K562 (cell line): Measurements from ENCODE around the gene XIRP1. TPM values are rescaled to one million over a fixed set of nuclear protein-coding genes. Genes with fewer than 3 reads are reported as not detected.

Experiments used
- ATAC-seq: fragments of 200-7000 bp; cut with Tn5 transposase; 3 replicates; pipeline ENCODE4 v1.9.1; 2020; ENCODE audit warnings: moderate library complexity
- BruUV-seq: library from RNA; stranded (reverse); fragments of 400-500 nt; replicated peaks from 2 replicates; lab custom pipeline; 2021; lab: Mats Ljungman, UMichigan
- CTCF ChIA-PET: fragments of 300-600 bp; formaldehyde crosslinking; extraction: SDS; loops from one replicate; lab custom pipeline; 2021; ENCODE audit warnings: low intra/inter-chr PET ratio; lab: Yijun Ruan, JAX
- POLR2A ChIA-PET: fragments of 300-600, 350-650 bp; sonication (Branson Sonifier 250); formaldehyde crosslinking; extraction: SDS; loops from one replicate; lab custom pipeline; 2021; ENCODE audit warnings: antibody characterized with exemption, inconsistent platforms; lab: Yijun Ruan, JAX
- DNase-seq, 4 experiments: peaks; one replicate each; pipeline versions ENCODE4 v3.0.0 to v3.0.0-alpha.2; 2011 to 2018; ENCODE audit warnings: low spot score in 3 of 4, mixed read lengths in 3 of 4; ENCODE audit errors: extremely low read depth in 1 of 4
- FAIRE-seq: peaks from 2 replicates; lab custom pipeline; 2011; peaks lifted over from hg19 to GRCh38; lab: Jason Lieb, UNC
- H2AFZ ChIP-seq: 2 replicates; pipeline ENCODE4 v1.6.0; 2011; ENCODE audit warnings: low read depth, low read length, control low read depth, inconsistent platforms
- H3K27ac ChIP-seq: fragments of 200-600 bp; 3 replicates; pipeline ENCODE4 v1.8.0; 2011; ENCODE audit warnings: low read depth, mild to moderate bottlenecking, control low read depth, inconsistent platforms, low read length, moderate library complexity, mixed read lengths; ENCODE audit errors: extremely low read depth
- H3K27me3 ChIP-seq, 2 experiments: fragments of 300-600 bp in 1 of 2; 2 replicates in 1 of 2; 3 replicates in 1 of 2; pipeline versions ENCODE4 v1.6.0 to v1.8.0; 2011; ENCODE audit warnings: inconsistent platforms in 2 of 2, low read length in 2 of 2, mild to moderate bottlenecking in 1 of 2, mixed read lengths in 1 of 2, moderate library complexity in 1 of 2; ENCODE audit not compliant: control insufficient read depth in 2 of 2, insufficient read depth in 2 of 2
- H3K36me3 ChIP-seq: fragments of 300-600 bp; 3 replicates; pipeline ENCODE4 v1.8.0; 2011; ENCODE audit warnings: mild to moderate bottlenecking, low read length, inconsistent platforms; ENCODE audit not compliant: control insufficient read depth, insufficient read depth
- H3K4me1 ChIP-seq, 2 experiments: fragments of 200-600 bp in 1 of 2; replicated peaks in 1 of 2; 2 replicates in 1 of 2; 3 replicates in 1 of 2; pipeline versions ENCODE4 v1.5.1 to v1.8.0; 2011; ENCODE audit warnings: inconsistent platforms in 2 of 2, low read length in 2 of 2, mild to moderate bottlenecking in 1 of 2, mixed read lengths in 1 of 2, moderate library complexity in 1 of 2; ENCODE audit not compliant: control insufficient read depth in 2 of 2, insufficient read depth in 2 of 2
- H3K4me2 ChIP-seq: 2 replicates; pipeline ENCODE4 v1.6.1; 2011; ENCODE audit warnings: low read length, control low read depth, inconsistent platforms, mixed read lengths; ENCODE audit not compliant: insufficient read depth
- H3K4me3 ChIP-seq: fragments of 200-600 bp; sonication (generic), shearing (Covaris generic); 2 replicates; pipeline ENCODE4 v1.5.1; 2016; ENCODE audit warnings: control low read depth, inconsistent platforms
- H3K79me2 ChIP-seq: fragments of 200-600 bp; 3 replicates; pipeline ENCODE4 v1.8.0; 2011; ENCODE audit warnings: low read length, inconsistent platforms; ENCODE audit not compliant: control insufficient read depth, insufficient read depth
- H3K9ac ChIP-seq, 2 experiments: 2 replicates each; pipeline versions ENCODE4 v1.6.0 to v1.6.1; 2011; ENCODE audit warnings: low read depth in 2 of 2, low read length in 2 of 2, control low read depth in 1 of 2, inconsistent platforms in 1 of 2, mild to moderate bottlenecking in 1 of 2, mixed read lengths in 1 of 2; ENCODE audit not compliant: insufficient read depth in 1 of 2
- H3K9me1 ChIP-seq: one replicate; pipeline ENCODE4 v1.6.0; 2011; ENCODE audit warnings: inconsistent platforms, mild to moderate bottlenecking, low read length, moderate library complexity; ENCODE audit not compliant: control insufficient read depth, insufficient read depth
- H3K9me3 ChIP-seq: replicated peaks from 2 replicates; pipeline ENCODE4 v1.5.1; 2011; ENCODE audit warnings: low read depth, low read length, inconsistent platforms; ENCODE audit not compliant: control insufficient read depth, insufficient read depth
- H4K20me1 ChIP-seq: replicated peaks from 2 replicates; pipeline ENCODE4 v1.6.1; 2011; ENCODE audit warnings: low read length, inconsistent platforms, mixed read lengths; ENCODE audit not compliant: control insufficient read depth, insufficient read depth
- CHCHD3 ChIP-seq: fragments of 250-450 bp; sonication (Bioruptor Pico); IDR thresholded peaks from 2 replicates; pipeline ENCODE4 v2.1.2; 2022; ENCODE audit warnings: mild to moderate bottlenecking
- NR0B1 ChIP-seq: fragments of 450-650 bp; IDR thresholded peaks from one replicate; pipeline ENCODE4 v1.6.1; 2018; ENCODE audit warnings: mild to moderate bottlenecking, moderate library complexity; ENCODE audit not compliant: partially characterized antibody
- POLR2A ChIP-seq: fragments of 450-650 bp; conservative IDR thresholded peaks from 2 replicates; pipeline ENCODE4 v1.6.1; 2016
- RBM15 ChIP-seq: fragments of 200-400 bp; formaldehyde crosslinking; IDR thresholded peaks from 2 replicates; pipeline ENCODE4 v1.6.1; 2018; ENCODE audit warnings: mild to moderate bottlenecking, low read length, moderate library complexity; ENCODE audit not compliant: insufficient read depth
- SP2 ChIP-seq: IDR thresholded peaks from 2 replicates; pipeline ENCODE4 v1.6.1; 2011; ENCODE audit warnings: mild to moderate bottlenecking, low read depth, low read length, moderate library complexity; ENCODE audit not compliant: poor library complexity, severe bottlenecking; ENCODE audit errors: extremely low read depth
- U2AF1 ChIP-seq: fragments of 200-400 bp; formaldehyde crosslinking; optimal IDR thresholded peaks from 2 replicates; pipeline ENCODE3; 2017; ENCODE audit warnings: mild to moderate bottlenecking, low read depth, low read length, moderate library complexity
- ZNF143 ChIP-seq: sonication (generic); formaldehyde crosslinking; IDR thresholded peaks from 2 replicates; pipeline ENCODE4 v1.9.0; 2022; ENCODE audit warnings: mild to moderate bottlenecking, missing genetic modification reagents
- ZNF175 ChIP-seq: fragments of 200-800 bp; sonication (Bioruptor generic); IDR thresholded peaks from 2 replicates; pipeline ENCODE4 v1.6.1; 2016; ENCODE audit warnings: low read depth, mild to moderate bottlenecking, missing genetic modification characterization, missing compliant biosample characterization
- WGBS: fragments of 100-300 bp; shearing (Covaris generic); methylation state at CpG from one replicate; pipeline ENCODE4 v1.1.6; 2016; ENCODE audit warnings: low coverage, mixed read lengths; ENCODE audit not compliant: insufficient coverage; ENCODE audit errors: missing lambda C conversion rate; 5-methylcytosine and 5-hydroxymethylcytosine counted together
- in situ Hi-C: fragments of 300-500 bp; cut with MboI; formaldehyde crosslinking; loops from 4 replicates; pipeline ENCODE4 v1.15.0; 2018; ENCODE audit warnings: inconsistent platforms, mixed read lengths
- intact Hi-C: fragments of 100-400 bp; cut with micrococcal nuclease; formaldehyde crosslinking; loops from 2 replicates; pipeline ENCODE4 v1.14.2; 2022
- polyA plus RNA-seq, 8 experiments: library from polyadenylated mRNA; depleted of rRNA in 4 of 8; stranded (reverse) in 5 of 8; unstranded in 3 of 8; fragments of >200 nt; fragmentation: Nextera tagmentation in 2 of 8; fragmentation: Illumina TruSeq in 1 of 8; extraction: Ambion mirVana in 2 of 8; extraction: Trizol in 1 of 8; gene quantifications; 2 replicates each; pipeline versions ENCODE4 v1.2.1 to v1.2.3, GENCODE V29; 2011 to 2014; ENCODE audit warnings: inconsistent platforms in 1 of 8, missing spikeins in 1 of 8
- total RNA-seq, 7 experiments: library from RNA; depleted of rRNA in 6 of 7; stranded (reverse); fragments of >200 nt in 6 of 7; fragmentation: Illumina TruSeq in 2 of 7; extraction: Trizol in 2 of 7; gene quantifications; 2 replicates each; pipeline versions ENCODE4 v1.2.1 to v1.2.3, GENCODE V29; 2011 to 2021; ENCODE audit warnings: low replicate concordance in 1 of 7
- TF ChIP-seq, protein P1 (sequence below): fragments of 250-450 bp; sonication (Bioruptor Pico); IDR thresholded peaks from 2 replicates; pipeline ENCODE4 v1.8.0; 2022; ENCODE audit warnings: moderate library complexity, mild to moderate bottlenecking, inconsistent platforms

XIRP1 gene
- total and polyA plus RNA-seq, 9 of the 15 experiments (the other 6 are each of a cell fraction or from before 2014, with no cell fraction given): 0.03 to 0.27 (median 0.08) TPM; not detected in 3

DNA sequence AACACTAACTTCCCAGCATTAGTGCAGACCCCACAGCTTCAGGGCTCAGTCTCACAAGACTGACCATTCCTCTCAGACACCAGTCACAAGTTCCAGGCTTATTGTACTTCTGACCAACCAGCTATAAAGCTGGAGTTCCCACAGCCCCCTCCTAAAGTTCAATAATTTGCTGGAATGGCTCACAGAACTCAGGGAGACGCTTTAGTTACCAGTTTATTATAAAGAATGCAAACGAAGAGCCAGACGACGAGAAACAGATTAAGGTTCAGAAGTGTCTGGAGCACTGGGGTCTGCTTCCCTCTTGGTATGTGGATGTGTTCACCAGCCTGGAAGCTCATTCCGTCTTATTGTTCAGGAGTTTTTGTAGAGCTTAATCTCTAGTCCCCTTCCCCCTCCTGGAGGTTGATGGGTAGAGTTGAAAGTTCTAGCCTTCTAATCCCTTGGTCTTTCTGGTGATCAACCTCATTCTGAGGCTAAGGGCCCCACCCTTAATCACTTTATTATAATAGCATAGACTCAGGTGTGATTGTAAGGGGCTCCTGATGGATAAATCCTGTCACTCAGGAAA, 34.2 kb downstream of the XIRP1 start:
- Histone ChIP-seq H2AFZ (peak overlapping the region; percentile 3), H3K9me1 (no peaks in the 10 kb centered on the region), H3K27me3 (no peaks in the 10 kb centered on the region; a peak in 1 of 5 replicates), H3K27ac (no peak overlapping the region), H3K79me2 (peaks cover 5% of the 10 kb centered on the region), H3K4me2 (no peak overlapping the region), H3K9me3 (no peaks in the 10 kb centered on the region), H3K4me1 (peaks cover 14 to 19% of the 10 kb centered on the region in 2 experiments), H4K20me1 (no peaks in the 10 kb centered on the region), H3K4me3 (no peak overlapping the region), H3K36me3 (no peaks in the 10 kb centered on the region), H3K9ac (peak overlapping the region in 1 of 2 experiments; percentile 29; a peak in 1 of 4 replicates)
- ChIA-PET POLR2A (interaction anchor here (0.6 to 2.8 kb wide), 4 partner anchors 10 to 248 kb away, joined by 3 to 14 read pairs (median 6); no protein-coding TSS in a partner anchor), CTCF (no interaction called here)
- no TSS peak for BruUV-seq
- DNase-seq: no peak
- intact Hi-C loops: no loop called here
- in situ Hi-C loops: no loop called here
- ATAC-seq: no peak
- FAIRE-seq: no peak
- TF ChIP-seq POLR2A (no peak), ZNF175 (CRISPR knock-in tag) (no peak), SP2 (no peak), CHCHD3 (CRISPR knock-in tag) (no peak), RBM15 (no peak), ZNF143 (CRISPR knock-in tag) (no peak), NR0B1 (no peak), U2AF1 (no peak)
- TF ChIP-seq, protein P1, sequence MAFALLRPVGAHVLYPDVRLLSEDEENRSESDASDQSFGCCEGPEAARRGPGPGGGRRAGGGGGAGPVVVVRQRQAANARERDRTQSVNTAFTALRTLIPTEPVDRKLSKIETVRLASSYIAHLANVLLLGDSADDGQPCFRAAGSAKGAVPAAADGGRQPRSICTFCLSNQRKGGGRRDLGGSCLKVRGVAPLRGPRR (CRISPR knock-in tag): no peak
- WGBS: 11% methylated on average over 5 of the region's 5 CpGs
